ENCODE measurements around the gene TACC2. TPM values are rescaled to one million over a fixed set of nuclear protein-coding genes. Genes with fewer than 3 reads are reported as not detected.

Gene TACC2
- total and polyA plus RNA-seq, 2 experiments from 2014 or later = 30.8 to 35.9 TPM

- TF ChIP-seq REST (IDR thresholded peaks at IDR 0.05; ENCODE audit: unreplicated experiment) (no peak), EZH2 (IDR thresholded peaks at IDR 0.05; ENCODE audit: low read depth, unreplicated experiment) (no peak), CTCF (conservative IDR thresholded peaks at IDR 0.05; ENCODE audit: low read depth in 2 of 2) (no peak)
These were observed 66.3 kb downstream of the TACC2 start (continued) for GRCh38 chr10:122055252-122055651.

GRCh38 chr10:122056431-122057094 is 67.6 kb downstream of the TACC2 start:
- ATAC-seq (no peak), DNase-seq (ENCODE audit: low spot score) (no peak)
- Histone ChIP-seq H3K4me3 (no peak overlapping the region), H3K79me2 (replicated peaks; ENCODE audit: insufficient read depth) (no peaks in the 10 kb centered on the region), H3K4me1 (ENCODE audit: insufficient read depth) (no peaks in the 10 kb centered on the region), H3K27ac (ENCODE audit: low read depth) (no peak overlapping the region), H3K4me2 (no peak overlapping the region), H3F3A (replicated peaks; ENCODE audit: low read depth) (no peaks in the 10 kb centered on the region), H2AFZ (no peak overlapping the region), H3K36me3 (ENCODE audit: insufficient read depth) (no peaks in the 10 kb centered on the region), H4K20me1 (replicated peaks; ENCODE audit: insufficient read depth) (no peaks in the 10 kb centered on the region), H3K9me2 (ENCODE audit: insufficient read depth) (no peaks in the 10 kb centered on the region), H3K27me3 (ENCODE audit: insufficient read depth) (no peaks in the 10 kb centered on the region)
- H3K27ac Mint-ChIP-seq = no peak overlapping the region
- no peak overlapping the region for H3K4me3 Mint-ChIP-seq
- no peaks in the 10 kb centered on the region; the same call in 1 of the 3 replicates for H3K36me3 Mint-ChIP-seq (ENCODE audit: low read depth)
- no peaks in the 10 kb centered on the region; the same call in 2 of the 3 replicates for H3K9me3 Mint-ChIP-seq
- TF ChIP-seq ETS1 (IDR thresholded peaks at IDR 0.05) = no peak
- TF ChIP-seq REST (IDR thresholded peaks at IDR 0.05; ENCODE audit: unreplicated experiment) = no peak
- H3K4me1 Mint-ChIP-seq = peaks cover 10% of the 10 kb centered on the region; the same call in 2 of the 3 replicates
- H3K27me3 Mint-ChIP-seq (ENCODE audit: insufficient read depth, low read depth, poor library complexity) = peaks cover 7% of the 10 kb centered on the region
